Loucy (cell line): ENCODE measurements around the gene RAC2.

Source experiments
- H2AFZ ChIP-seq: fragments of 200-600 bp; sonication (generic); 2 replicates; pipeline ENCODE4 v1.6.0; 2016; ENCODE audit warnings: antibody characterized with exemption, mild to moderate bottlenecking, low read length, moderate library complexity
- H3F3A ChIP-seq: fragments of 200-600 bp; 2 replicates; pipeline ENCODE4 v1.6.0; 2016; ENCODE audit warnings: antibody characterized with exemption, low read depth, mild to moderate bottlenecking
- H3K27me3 ChIP-seq: fragments of 200-600 bp; sonication (generic); 2 replicates; pipeline ENCODE4 v1.6.1; 2014; ENCODE audit warnings: low read length, mild to moderate bottlenecking; ENCODE audit not compliant: insufficient read depth, poor library complexity, severe bottlenecking
- H3K36me3 ChIP-seq: fragments of 200-600 bp; sonication (generic); 2 replicates; pipeline ENCODE4 v1.6.1; 2016; ENCODE audit warnings: low read length; ENCODE audit not compliant: insufficient read depth
- H3K4me1 ChIP-seq: fragments of 200-600 bp; sonication (generic); 2 replicates; pipeline ENCODE4 v1.5.1; 2014; ENCODE audit warnings: low read length, mild to moderate bottlenecking; ENCODE audit not compliant: insufficient read depth, poor library complexity, severe bottlenecking
- H3K4me2 ChIP-seq: fragments of 200-600 bp; sonication (generic); 2 replicates; pipeline ENCODE4 v1.6.0; 2014; ENCODE audit warnings: antibody characterized with exemption, low read length, low read depth, mild to moderate bottlenecking; ENCODE audit not compliant: poor library complexity, severe bottlenecking
- H3K4me3 ChIP-seq: fragments of 200-600 bp; sonication (generic); 2 replicates; pipeline ENCODE4 v1.5.1; 2014; ENCODE audit warnings: low read length, mild to moderate bottlenecking, mixed read lengths; ENCODE audit not compliant: poor library complexity, severe bottlenecking
- H3K79me2 ChIP-seq: fragments of 200-600 bp; sonication (generic); 2 replicates; pipeline ENCODE4 v1.6.1; 2014; ENCODE audit warnings: low read length; ENCODE audit not compliant: insufficient read depth
- H3K9ac ChIP-seq: fragments of 200-600 bp; sonication (generic); 2 replicates; pipeline ENCODE4 v1.6.0; 2014; ENCODE audit warnings: mild to moderate bottlenecking, low read depth, low read length, moderate library complexity; ENCODE audit not compliant: poor library complexity, severe bottlenecking
- H3K9me2 ChIP-seq: fragments of 200-600 bp; sonication (generic); replicated peaks from 2 replicates; pipeline ENCODE4 v1.6.1; 2016; ENCODE audit warnings: low read depth, low read length, mixed read lengths
- H3K9me3 ChIP-seq: fragments of 200-600 bp; sonication (generic); 2 replicates; pipeline ENCODE4 v1.6.1; 2014; ENCODE audit warnings: mild to moderate bottlenecking, antibody characterized with exemption, low read length, low read depth; ENCODE audit not compliant: insufficient read depth
- H4K20me1 ChIP-seq: fragments of 200-600 bp; sonication (generic); 2 replicates; pipeline ENCODE4 v1.6.0; 2014; ENCODE audit warnings: antibody characterized with exemption, low read length, mild to moderate bottlenecking; ENCODE audit not compliant: insufficient read depth, poor library complexity, severe bottlenecking
- CTCF ChIP-seq: fragments of 200-600 bp; sonication (generic); conservative IDR thresholded peaks from 2 replicates; pipeline ENCODE4 v1.5.1; 2014; ENCODE audit warnings: mild to moderate bottlenecking, antibody characterized with exemption, low read length
- EZH2phosphoT487 ChIP-seq: fragments of 200-600 bp; IDR thresholded peaks from 2 replicates; pipeline ENCODE4 v1.6.1; 2018; ENCODE audit warnings: antibody characterized with exemption, mild to moderate bottlenecking, moderate library complexity, borderline replicate concordance

Gene RAC2

GRCh38 chr22:37196539-37197450 lies 47.3 kb downstream of the RAC2 start:
- Histone ChIP-seq H3K79me2 (peaks cover 8% of the 10 kb centered on the region; the same call in 1 of the 2 replicates), H3K9me3 (peaks cover 3% of the 10 kb centered on the region; the same call in 1 of the 2 replicates), H3K4me2 (peak overlapping the region; percentile 70), H3K36me3 (no peaks in the 10 kb centered on the region), H2AFZ (no peak overlapping the region), H4K20me1 (no peaks in the 10 kb centered on the region), H3K9ac (no peak overlapping the region), H3K9me2 (no peaks in the 10 kb centered on the region), H3K27me3 (no peaks in the 10 kb centered on the region), H3F3A (no peaks in the 10 kb centered on the region), H3K4me3 (no peak overlapping the region), H3K4me1 (peaks cover 19% of the 10 kb centered on the region)
- TF ChIP-seq EZH2phosphoT487 = no peak
- TF ChIP-seq CTCF = 0 out of 2 replicates have a peak, but pooled peaks have one; percentile 8

GRCh38 chr22:37195921-37196320 lies 48.1 kb downstream of the RAC2 start:
- no peak for TF ChIP-seq EZH2phosphoT487
- TF ChIP-seq CTCF = no peak
- Histone ChIP-seq H3F3A (no peaks in the 10 kb centered on the region), H3K4me2 (no peak overlapping the region), H4K20me1 (no peaks in the 10 kb centered on the region), H3K27me3 (no peaks in the 10 kb centered on the region), H2AFZ (no peak overlapping the region), H3K79me2 (peaks cover 8% of the 10 kb centered on the region; the same call in 1 of the 2 replicates), H3K4me3 (no peak overlapping the region), H3K4me1 (peaks cover 19% of the 10 kb centered on the region), H3K36me3 (no peaks in the 10 kb centered on the region), H3K9ac (no peak overlapping the region), H3K9me3 (peaks cover 3% of the 10 kb centered on the region; the same call in 1 of the 2 replicates), H3K9me2 (no peaks in the 10 kb centered on the region)

- no peaks in the 10 kb centered on the region for H3K9me2 ChIP-seq
- H3K9me3 ChIP-seq = peaks cover 3% of the 10 kb centered on the region; the same call in 1 of the 2 replicates
- no peak for TF ChIP-seq EZH2phosphoT487
- no peak for TF ChIP-seq CTCF
- H3K4me2 ChIP-seq = no peak overlapping the region
- H3F3A ChIP-seq = no peaks in the 10 kb centered on the region
- H3K4me3 ChIP-seq = no peak overlapping the region
- H3K27me3 ChIP-seq = no peaks in the 10 kb centered on the region
- no peaks in the 10 kb centered on the region for H4K20me1 ChIP-seq
- H3K79me2 ChIP-seq = peaks cover 8% of the 10 kb centered on the region; the same call in 1 of the 2 replicates
- peaks cover 16% of the 10 kb centered on the region for H3K4me1 ChIP-seq
- H3K36me3 ChIP-seq = no peaks in the 10 kb centered on the region
- H2AFZ ChIP-seq = no peak overlapping the region
- H3K9ac ChIP-seq = no peak overlapping the region
Observed at GRCh38 chr22:37194750-37195149, 49.3 kb downstream of the RAC2 start.
